HG03045 (cell line): ENCODE data around the gene WDR43.

ENCODE experiments used
- ATAC-seq: cut with Tn5 transposase; IDR thresholded peaks from one replicate; pipeline ENCODE4 v1.9.1; 2021; ENCODE audit warnings: mild to moderate bottlenecking, moderate library complexity; ENCODE audit not compliant: unreplicated experiment

The WDR43 gene, protein sequence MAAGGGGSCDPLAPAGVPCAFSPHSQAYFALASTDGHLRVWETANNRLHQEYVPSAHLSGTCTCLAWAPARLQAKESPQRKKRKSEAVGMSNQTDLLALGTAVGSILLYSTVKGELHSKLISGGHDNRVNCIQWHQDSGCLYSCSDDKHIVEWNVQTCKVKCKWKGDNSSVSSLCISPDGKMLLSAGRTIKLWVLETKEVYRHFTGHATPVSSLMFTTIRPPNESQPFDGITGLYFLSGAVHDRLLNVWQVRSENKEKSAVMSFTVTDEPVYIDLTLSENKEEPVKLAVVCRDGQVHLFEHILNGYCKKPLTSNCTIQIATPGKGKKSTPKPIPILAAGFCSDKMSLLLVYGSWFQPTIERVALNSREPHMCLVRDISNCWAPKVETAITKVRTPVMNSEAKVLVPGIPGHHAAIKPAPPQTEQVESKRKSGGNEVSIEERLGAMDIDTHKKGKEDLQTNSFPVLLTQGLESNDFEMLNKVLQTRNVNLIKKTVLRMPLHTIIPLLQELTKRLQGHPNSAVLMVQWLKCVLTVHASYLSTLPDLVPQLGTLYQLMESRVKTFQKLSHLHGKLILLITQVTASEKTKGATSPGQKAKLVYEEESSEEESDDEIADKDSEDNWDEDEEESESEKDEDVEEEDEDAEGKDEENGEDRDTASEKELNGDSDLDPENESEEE

DNA sequence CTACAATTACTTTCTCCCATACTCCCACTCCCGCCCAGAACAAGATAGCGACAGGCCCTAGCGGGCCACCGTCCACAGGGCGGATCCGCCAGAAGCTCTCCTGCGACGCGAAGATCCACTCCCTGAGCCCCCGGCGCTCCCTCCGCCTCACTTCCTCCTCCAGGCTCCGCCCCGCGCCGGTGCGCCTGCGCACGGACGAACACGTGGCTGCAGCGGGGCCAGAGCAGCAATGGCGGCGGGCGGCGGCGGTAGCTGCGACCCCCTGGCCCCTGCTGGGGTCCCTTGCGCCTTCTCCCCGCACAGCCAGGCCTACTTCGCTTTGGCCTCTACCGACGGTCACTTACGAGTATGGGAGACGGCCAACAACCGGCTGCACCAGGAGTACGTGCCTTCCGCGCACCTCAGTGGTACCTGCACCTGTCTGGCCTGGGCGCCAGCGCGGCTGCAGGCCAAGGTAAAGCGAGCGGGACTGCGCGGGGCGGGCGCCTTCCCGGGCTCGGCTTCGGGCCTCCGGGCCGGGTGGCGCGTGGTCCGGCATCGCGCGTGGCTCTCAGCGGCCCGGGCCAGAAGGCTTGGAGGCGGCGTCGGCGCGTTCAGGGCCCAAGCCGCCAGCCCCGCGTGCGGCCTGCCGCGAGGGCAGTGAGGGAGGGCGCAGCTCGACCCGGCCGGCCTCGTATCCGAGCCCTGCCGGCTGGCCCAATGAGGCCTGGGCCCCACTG, at the start of gene WDR43:
TSS of gene WDR43 (plus strand) at position 198 of the 719 bp plus-strand sequence. CDS start at position 230, 32 bp downstream.
- ATAC-seq = peak; percentile 88

DNA sequence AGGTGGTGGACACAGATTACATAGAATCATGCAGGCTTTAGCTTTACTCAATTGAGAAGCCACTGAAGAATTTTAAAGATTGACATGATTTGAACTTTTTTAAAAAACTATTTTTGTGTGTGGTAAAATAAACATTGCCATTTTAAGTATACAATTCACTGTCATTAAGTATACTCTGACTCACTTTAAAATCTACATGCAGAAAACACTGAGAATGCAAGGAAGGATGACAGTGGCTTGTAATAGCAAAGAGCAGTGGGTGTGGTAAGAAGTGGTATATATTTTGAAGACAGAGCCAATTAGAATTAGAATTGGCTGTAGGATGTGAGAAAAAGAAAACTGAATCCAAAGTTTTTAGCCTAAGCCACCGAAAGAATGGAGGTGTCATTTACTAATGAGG, 39.3 kb upstream of the WDR43 start:
- no peak for ATAC-seq

DNA sequence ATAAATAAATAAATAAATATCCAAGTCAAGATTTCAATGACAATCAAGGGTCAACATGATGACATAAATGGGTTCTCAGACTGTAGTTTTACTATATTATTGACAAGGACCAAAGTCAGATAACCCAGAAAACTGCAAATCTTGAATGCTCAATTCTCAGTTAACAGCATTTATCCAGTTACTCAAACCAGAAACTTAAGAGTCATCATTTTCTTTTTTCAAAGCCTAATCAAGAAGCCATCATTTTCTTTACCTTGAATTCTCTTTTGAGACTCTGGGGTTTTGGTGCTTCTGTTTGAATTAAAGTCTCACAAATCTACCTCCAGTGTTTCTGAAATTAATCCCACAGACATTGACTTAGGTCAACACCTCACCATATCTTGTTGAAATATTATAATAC, 38.5 kb upstream of the WDR43 start:
- ATAC-seq = no peak

DNA sequence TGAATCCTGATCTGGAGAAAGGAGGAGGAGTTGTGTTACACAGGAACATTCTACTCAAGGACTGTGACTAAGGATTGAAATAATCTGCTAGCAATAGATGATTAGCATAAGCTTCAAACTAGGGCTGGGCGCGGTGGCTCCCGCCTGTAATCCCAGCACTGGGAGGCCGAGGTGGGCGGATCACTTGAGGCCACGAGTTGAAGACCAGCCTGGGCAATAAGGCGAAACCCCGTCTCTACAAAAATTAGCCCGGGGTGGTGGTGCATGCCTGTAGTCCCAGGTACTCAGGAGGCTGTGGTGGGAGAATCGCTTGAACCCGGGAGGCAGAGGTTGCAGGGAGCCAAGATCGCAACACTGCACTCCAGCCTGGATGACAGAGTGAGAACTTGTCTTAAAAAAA, 25.9 kb upstream of the WDR43 start:
- ATAC-seq = no peak

DNA sequence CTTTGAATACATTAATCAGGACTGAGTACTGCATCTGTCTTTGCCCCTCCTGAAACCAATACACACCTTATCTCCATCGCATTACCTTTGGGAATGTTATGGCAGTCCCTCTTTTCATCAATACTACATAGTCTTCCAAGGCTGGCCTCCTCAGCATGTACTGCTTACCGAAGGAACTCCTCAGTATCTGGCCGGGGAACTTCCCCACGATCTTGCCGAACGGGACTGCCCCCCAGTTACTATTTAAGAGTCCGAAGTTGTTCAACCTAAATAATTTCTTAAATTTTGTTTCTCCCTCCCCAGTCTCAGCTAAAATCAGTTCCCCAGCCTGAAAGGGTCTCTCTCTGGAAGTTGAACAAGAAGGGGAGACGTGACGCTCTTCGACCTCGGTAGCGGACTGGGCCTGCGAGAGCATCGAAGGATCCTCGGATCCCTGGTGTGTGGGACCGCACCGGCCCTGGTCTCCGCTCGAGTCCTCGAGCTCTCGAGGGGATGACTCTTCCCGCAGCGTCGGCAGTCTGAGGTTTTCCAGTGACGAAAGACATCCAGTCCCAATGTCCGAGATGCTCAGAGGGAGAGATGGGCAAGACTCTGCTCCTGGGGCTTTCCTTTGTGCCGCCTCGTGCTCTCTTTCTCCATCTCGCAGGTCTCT, 24.8 kb upstream of the WDR43 start:
- ATAC-seq = peak; percentile 28

DNA sequence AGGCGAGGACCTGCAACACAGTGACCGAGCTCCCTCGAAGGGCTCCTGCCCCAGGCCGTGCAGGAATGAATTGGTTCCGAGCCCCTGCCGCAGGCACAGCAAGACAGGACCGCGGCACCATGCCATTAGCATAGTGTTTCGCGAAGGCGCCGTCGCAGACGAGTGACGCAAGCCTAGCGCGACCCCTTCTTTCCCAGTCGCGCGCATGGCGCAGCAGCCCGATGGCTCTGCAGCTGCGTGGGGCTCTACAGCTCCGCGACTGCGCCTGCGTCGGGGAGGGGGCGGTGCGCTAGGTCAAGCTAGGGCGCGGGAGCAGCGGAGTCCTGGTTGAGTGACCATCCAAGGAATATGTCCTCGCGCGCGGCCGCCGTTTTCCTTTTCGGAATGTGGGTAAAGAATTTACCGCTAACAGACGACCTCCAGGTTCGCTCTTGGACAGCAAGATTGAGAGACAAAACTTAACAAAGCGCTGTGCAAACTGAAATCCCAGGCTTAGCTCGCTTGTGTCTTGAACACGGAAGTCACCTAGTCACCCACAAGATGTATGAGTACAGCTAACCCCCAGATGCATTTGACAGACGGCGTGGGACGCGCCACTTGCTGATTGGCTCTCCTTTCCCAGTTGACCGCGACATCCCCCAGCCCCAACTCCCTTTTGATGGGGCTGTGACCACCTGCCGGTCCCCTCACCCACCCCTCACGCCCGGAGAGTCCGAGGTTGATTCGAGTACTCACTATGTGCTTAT, 24.1 kb upstream of the WDR43 start, which contains the start of gene TRMT61B:
TSS of gene TRMT61B (minus strand) at position 164 of the 746 bp plus-strand sequence. CDS start at position 132, 32 bp downstream.
- ATAC-seq = peak; percentile 97

DNA sequence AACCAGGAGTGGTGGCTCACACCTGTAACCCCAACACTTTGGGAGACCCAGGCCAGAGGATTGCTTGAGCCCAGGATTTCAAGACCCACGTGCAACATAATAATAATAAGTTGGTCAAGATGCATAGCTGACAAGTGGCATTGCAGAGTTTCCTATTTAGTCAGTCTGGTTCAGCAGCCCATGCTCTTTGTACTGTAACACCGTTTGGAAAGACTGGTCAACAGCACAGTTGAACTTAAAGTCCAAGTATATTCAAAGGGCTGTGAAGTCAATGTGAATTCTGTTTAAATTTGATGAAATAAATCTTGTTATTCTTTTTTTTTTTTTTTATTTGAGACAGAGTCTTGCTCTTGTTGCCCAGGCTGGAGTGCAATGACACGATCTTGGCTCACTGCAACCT, 22.8 kb upstream of the WDR43 start:
- ATAC-seq = no peak

DNA sequence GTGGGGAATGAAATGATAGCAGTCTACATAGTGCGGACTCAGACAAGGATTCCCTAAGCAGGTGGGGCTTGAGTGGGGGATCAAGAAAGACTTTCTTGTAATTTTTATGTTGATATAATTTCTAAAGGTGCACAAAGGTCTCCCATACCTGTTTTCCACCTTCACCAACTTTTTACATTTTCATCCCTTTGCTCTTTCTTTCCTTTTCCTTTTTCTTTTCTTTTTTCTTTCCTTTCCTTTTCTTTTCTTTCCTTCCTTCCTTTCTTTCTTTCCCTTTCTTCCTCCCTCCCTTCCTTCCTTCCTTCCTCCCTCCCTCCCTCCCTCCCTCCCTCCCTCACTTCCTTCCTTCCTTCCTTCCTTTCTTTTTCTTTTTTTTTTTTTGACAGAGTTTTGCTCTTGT, 14.3 kb upstream of the WDR43 start:
- no peak for ATAC-seq

DNA sequence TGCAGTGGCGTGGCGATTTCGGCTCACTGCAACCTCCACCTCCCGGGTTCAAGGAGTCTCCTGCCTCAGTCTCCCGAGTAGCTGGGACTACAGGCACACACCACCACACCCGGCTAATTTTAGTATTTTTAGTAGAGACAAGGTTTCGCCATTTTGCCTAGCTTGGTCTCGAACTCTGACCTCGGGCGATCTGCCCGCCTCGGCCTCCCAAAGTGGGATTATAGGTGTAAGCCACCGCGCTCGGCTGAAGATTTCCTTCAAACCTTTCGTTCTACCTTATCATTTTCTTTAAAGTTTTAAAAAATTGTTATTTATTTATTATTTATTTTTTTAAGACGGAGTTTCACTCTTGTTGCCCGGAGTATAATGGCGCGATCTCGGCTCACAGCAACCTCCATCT, 979 bp upstream of the WDR43 start:
- ATAC-seq = no peak

DNA sequence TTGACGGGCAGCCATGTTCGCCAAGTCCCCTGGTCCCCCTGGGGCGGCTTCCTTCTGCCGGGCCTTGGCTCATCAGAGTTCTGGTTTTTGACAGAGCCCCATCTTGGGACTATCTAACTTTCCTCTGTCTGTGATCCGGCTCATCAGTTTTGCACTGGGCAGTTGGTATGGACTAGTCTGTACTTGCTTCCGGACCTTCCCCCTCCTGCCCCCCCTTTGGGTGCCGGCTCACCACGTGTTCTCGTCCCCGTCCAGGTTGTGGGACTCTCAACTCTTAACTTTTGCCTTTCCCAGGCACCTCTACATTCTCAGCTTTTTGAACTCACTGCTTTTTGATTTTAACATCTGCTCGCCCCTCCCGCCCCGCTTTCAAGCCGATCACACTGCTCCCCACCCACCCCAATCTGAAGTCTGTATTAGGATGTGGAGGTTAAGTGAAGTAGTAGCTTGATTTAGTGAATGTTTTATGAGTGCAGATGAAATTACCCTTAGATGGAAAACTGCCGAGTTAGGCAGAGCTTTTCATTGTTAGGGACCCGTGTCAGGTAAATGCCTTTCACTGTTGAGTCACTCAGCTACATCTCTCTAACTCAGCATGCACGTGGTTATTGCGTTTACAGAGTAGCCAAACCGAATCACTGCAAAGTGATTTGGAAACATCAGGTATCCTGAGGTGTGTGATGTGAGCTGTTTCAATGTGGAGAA, 874 bp downstream of the WDR43 start:
- ATAC-seq = peak; percentile 31

DNA sequence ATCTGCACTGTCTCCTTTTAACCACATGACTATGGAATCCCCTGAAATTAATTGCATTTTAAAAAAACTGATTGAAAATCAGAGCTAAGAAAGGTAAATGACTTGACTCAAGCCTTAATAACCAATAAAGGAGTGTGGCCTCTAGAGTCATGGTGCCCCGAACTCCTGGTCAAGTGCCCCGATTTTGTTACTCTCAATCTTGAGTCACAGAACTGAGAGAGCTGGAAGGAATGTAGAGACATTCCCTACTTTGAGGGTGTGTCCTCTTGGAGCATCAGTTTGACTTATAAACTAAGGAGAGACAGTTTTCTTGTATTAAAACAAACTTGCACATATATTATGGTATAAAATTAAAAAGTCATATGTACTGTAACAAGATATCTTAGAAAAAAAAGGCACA, 2.4 kb downstream of the WDR43 start:
- ATAC-seq = no peak

DNA sequence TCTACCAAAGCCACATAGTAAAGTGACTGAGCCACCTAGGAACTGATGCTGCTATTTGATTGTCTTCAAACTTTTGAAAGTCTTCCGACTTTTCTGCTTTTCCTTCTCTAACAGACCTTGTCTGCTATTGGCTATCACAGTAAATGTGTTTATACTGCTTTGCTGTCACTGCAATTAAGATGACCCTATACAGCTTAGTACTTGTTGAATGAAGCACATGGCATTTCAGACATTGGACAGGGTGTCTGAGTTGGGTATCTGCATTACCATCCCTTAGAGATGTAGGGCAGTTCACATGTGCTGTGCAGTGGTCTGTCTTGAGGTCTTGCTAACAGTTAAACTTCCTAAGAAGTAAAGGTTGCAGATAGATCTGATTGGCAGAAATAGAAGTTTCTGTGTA, 3.6 kb downstream of the WDR43 start:
- ATAC-seq = no peak

DNA sequence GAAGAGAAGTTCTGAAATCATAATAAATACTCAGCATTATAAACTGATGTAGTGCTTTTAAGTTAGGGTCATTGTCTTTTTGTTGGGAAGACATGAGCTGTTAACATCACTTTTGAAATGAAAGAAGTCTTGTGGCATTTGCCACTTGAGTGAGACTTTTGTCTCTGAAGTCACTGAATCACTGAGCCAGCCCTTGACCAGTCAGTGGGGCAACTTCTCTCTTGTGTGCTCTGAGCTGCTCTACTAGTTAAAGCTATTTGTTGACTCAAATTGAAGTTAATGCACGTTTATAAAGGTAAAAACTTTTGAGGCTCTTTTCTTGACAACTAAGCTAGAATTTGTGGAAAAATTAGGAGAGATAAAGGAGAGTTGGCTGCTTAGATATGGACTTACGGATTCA, 6.7 kb downstream of the WDR43 start:
- no peak for ATAC-seq

DNA sequence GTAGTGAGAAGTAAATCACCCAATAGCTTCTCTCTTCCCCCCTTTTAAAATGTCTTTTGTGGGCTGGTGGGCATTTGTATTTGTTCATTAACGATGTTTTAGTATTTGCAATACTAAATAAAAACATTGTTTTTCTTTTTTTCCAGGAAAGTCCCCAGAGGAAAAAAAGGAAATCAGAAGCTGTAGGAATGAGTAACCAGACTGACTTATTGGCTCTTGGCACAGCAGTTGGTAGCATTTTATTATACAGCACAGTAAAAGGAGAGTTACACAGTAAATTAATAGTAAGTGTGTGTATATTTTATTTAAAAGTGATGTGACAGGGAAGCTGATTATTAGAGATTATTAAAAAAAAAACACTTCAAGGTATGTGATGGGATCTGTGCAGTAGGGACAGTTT, 7.4 kb downstream of the WDR43 start:
- ATAC-seq = no peak

DNA sequence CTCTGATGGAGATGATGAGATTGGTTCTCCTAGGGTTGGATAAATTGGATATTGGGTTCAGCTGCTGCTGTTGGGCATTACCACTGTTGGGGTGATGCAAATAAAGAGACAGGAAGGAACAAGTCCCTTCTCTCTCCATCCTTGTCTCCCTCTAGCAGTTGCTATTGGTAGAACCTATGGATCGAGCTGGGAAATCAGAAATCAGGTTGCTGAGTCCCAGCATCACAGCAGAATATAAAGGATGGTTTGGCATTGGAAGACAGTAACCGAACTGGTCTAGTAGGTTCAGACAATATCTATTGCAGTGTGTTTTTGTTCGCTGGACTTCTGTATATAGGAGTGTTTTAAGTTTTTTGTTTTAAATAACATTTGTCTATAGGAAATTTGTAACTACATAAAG, 8.1 kb downstream of the WDR43 start:
- ATAC-seq = no peak

DNA sequence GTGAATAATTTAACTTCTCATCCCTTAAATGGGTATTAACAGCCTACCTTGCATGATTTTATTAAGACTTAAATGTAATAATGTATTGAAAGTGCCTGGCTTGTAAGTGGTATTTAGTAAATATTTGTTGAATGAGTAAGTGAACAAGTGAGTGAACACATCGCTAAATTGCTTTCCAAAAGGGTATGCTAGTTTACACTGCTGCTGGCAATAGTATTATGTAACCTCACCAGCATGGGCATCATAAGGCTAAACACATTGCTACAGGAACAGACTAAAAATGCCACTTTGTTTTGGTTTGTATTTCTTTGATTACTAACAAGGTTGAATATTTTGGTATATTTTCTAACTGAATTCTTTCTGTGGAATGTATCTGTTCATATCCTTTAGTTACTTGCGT, 9.8 kb downstream of the WDR43 start:
- no peak for ATAC-seq

DNA sequence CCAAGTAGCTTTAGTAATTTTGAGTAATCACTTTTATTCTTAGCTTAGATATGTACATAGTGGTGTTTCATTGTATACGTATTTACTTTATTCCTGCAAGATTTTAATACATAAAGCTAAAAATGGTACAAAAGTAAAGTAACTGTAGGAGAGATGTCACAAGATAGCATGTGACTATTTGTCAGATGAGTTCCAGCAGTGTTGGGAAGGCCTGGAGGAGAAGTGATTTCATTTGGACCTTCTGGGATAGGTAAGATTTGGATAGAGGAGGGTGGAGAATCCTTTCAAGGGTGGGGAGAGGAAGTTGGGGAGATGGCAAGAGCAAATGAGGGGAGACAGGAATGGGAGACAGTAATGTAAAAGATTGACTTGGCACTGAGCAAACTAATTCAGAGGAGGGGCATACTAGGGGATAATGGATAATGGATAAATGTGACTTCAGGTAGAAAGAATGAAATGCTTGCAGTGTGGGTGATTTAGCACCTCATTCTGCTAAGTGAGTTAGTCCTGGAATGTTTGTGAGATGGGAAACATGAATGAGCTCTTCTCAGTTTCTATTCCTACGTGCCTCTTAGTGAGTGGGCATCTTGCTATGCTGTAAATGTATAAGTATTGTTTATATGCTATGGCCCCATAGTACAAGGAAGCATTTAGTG, 10.5 kb downstream of the WDR43 start:
- ATAC-seq = no peak

DNA sequence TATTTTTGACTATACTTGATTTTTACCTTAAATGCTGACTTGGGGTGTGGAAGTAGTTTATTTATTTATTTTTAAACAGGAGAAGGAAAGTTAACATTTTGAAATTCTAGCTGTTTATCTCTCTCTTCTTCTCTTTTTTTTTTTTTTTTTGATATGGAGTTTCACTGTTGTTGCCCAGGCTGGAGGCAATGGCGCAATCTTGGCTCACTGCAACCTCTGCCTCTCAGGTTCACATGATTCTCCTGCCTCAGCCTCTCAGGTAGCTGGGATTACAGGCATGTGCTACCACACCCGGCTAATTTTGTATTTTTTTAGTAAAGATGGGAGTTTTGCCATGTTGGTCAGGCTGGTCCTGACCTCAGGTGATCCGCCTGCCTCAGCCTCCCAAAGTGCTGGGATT, 11.1 kb downstream of the WDR43 start:
- no peak for ATAC-seq

DNA sequence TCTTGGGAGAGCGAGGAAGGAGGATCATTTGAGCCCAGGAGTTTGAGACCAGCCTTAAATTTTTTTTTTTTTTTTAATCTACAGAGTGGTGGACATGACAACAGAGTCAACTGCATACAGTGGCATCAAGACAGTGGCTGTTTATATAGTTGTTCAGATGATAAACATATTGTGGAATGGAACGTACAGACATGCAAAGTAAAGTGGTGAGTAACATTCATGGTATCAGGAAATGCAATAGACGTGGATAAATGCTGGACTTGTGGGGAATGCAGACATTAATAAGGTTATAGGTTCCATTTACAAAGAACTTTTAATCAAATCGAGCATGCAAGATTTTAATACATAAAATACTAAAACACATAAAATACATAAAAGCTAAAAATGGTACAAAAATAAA, 11.9 kb downstream of the WDR43 start:
- no peak for ATAC-seq
